Panc1 (cell line): Measurements from ENCODE around the gene SLC6A6. TPM values are rescaled to one million over a fixed set of nuclear protein-coding genes. Genes with fewer than 3 reads are reported as not detected.
A peak's percentile ranks its signal among the peaks of the same experiment; 100 is the strongest.

ENCODE experiments used
- ATAC-seq: fragments of 200-7000 bp; cut with Tn5 transposase; 2 replicates; pipeline ENCODE4 v1.9.1; 2020; ENCODE audit warnings: mild to moderate bottlenecking, moderate library complexity
- BruUV-seq: library from RNA; stranded (reverse); fragments of 400-500 nt; replicated peaks from 2 replicates; lab custom pipeline; 2021; lab: Mats Ljungman, UMichigan
- CTCF ChIA-PET: fragments of 300-600 bp; sonication (Branson Sonifier 250); formaldehyde crosslinking; loops from one replicate; lab custom pipeline; 2022; ENCODE audit warnings: antibody characterized with exemption; lab: Charles Lee
- POLR2A ChIA-PET: fragments of 300-600 bp; sonication (Branson Sonifier 250); formaldehyde crosslinking; loops from one replicate; lab custom pipeline; 2022; ENCODE audit warnings: antibody characterized with exemption; lab: Charles Lee
- DNase-seq: peaks from one replicate; pipeline ENCODE4 v3.0.0-alpha.2; 2010; ENCODE audit warnings: low read depth, low spot score
- H3K27ac ChIP-seq: 2 replicates; pipeline ENCODE4 v1.5.1; 2011; ENCODE audit warnings: mild to moderate bottlenecking, low read length, inconsistent platforms
- H3K27me3 ChIP-seq: fragments of 200-500 bp; sonication (Bioruptor generic); 2 replicates; pipeline ENCODE4 v1.6.0; 2014; ENCODE audit warnings: low read length, inconsistent platforms; ENCODE audit not compliant: control insufficient read depth, insufficient read depth
- H3K36me3 ChIP-seq: fragments of 200-500 bp; sonication (Bioruptor generic); 2 replicates; pipeline ENCODE4 v1.5.1; 2014; ENCODE audit warnings: inconsistent platforms, mild to moderate bottlenecking, low read length, moderate library complexity; ENCODE audit not compliant: control insufficient read depth, insufficient read depth
- H3K4me1 ChIP-seq: 2 replicates; pipeline ENCODE4 v1.5.1; 2011; ENCODE audit warnings: inconsistent platforms, mild to moderate bottlenecking, low read length, moderate library complexity; ENCODE audit not compliant: control insufficient read depth, insufficient read depth
- H3K4me3 ChIP-seq, 2 experiments: 2 replicates each; pipeline ENCODE4 v1.5.1; 2011 to 2012; ENCODE audit warnings: low read depth in 2 of 2, low read length in 2 of 2, mild to moderate bottlenecking in 2 of 2, inconsistent platforms in 1 of 2, moderate library complexity in 1 of 2
- H3K9me3 ChIP-seq: fragments of 200-500 bp; sonication (Bioruptor generic); 2 replicates; pipeline ENCODE4 v1.5.1; 2014; ENCODE audit warnings: low read depth, mild to moderate bottlenecking, inconsistent platforms, low read length, moderate library complexity; ENCODE audit not compliant: control insufficient read depth, insufficient read depth
- POLR2AphosphoS5 ChIP-seq: IDR thresholded peaks from 2 replicates; pipeline ENCODE4 v1.6.1; 2012; ENCODE audit warnings: mild to moderate bottlenecking, low read depth, low read length, moderate library complexity
- SIN3A ChIP-seq: IDR thresholded peaks from 2 replicates; pipeline ENCODE4 v1.6.1; 2012; ENCODE audit warnings: low read depth, mild to moderate bottlenecking, low read length, moderate library complexity, borderline replicate concordance; ENCODE audit not compliant: insufficient read depth
- TCF7L2 ChIP-seq: IDR thresholded peaks from 2 replicates; pipeline ENCODE4 v1.6.1; 2011; ENCODE audit warnings: mild to moderate bottlenecking, low read depth, low read length, inconsistent platforms
- in situ Hi-C: cut with HindIII; loops from 2 replicates; pipeline ENCODE4 v1.10.0; 2016; ENCODE audit warnings: low sequenced_read_pairs, low pct_unique_long_range_greater_than_20kb
- intact Hi-C: fragments of 100-400 bp; cut with micrococcal nuclease; formaldehyde crosslinking; loops from one replicate; pipeline ENCODE4 v1.10.0; 2022; ENCODE audit not compliant: unreplicated experiment
- total RNA-seq: library from RNA; stranded (reverse); gene quantifications from one replicate; pipeline ENCODE4 v1.2.1, GENCODE V29; 2021; ENCODE audit not compliant: unreplicated experiment
- TF ChIP-seq, protein P1 (sequence below): fragments of 450-650 bp; IDR thresholded peaks from 2 replicates; pipeline ENCODE4 v1.5.1; 2017; ENCODE audit warnings: mild to moderate bottlenecking
- TF ChIP-seq, protein P2 (sequence below), 2 experiments: IDR thresholded peaks; 2 replicates each; pipeline ENCODE4 v1.6.1; 2011 to 2012; ENCODE audit warnings: low read depth in 2 of 2, control low read depth in 1 of 2, low read length in 1 of 2, mild to moderate bottlenecking in 1 of 2, moderate library complexity in 1 of 2; ENCODE audit not compliant: insufficient read depth in 1 of 2

SLC6A6 gene
- total RNA-seq, 1 experiment from 2014 or later: 61.0 TPM

DNA sequence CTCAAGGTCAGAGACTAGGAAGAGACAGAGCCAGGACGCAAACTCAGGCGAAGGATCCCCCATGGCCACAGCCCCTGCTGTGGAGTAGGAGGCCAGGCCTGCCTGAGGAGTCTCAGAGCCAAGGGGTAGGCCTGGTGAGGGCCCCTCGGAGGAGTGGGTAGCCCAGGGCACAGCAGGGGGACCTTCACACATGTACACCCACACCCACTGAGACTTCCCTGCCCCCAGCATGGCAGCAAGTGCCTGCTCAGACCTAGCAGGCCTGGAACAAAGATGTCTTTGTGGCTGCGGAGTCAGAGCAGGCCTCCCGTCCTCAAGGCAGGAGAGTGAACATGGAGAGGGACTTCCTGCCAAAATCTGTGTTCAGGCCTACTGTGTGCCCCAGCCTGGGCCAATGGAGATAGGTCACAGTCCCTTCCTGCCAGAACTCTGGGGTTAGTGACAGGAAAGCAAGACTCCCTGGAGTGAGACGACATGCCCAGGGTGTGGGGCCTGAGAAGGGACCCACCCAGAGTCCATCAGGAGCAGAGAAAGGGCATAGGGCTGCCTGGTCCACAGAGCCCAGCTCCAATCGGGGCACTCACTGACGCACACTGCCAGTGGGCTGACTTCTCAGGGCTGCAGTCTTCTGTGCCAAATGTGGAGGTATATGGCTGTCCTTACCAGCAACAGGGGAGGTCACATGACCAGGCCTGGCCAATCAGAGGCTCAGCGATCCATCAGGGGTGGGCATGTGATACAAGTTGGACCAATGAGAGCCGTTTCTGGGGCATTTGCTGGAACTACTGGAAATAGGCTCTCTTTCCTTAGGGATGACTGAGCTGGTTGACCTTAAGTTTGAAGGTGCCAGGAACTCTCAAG is 135.4 kb downstream of the SLC6A6 start:
- BruUV-seq: no TSS peak
- no peak for TF ChIP-seq POLR2AphosphoS5
- TF ChIP-seq, protein P1, sequence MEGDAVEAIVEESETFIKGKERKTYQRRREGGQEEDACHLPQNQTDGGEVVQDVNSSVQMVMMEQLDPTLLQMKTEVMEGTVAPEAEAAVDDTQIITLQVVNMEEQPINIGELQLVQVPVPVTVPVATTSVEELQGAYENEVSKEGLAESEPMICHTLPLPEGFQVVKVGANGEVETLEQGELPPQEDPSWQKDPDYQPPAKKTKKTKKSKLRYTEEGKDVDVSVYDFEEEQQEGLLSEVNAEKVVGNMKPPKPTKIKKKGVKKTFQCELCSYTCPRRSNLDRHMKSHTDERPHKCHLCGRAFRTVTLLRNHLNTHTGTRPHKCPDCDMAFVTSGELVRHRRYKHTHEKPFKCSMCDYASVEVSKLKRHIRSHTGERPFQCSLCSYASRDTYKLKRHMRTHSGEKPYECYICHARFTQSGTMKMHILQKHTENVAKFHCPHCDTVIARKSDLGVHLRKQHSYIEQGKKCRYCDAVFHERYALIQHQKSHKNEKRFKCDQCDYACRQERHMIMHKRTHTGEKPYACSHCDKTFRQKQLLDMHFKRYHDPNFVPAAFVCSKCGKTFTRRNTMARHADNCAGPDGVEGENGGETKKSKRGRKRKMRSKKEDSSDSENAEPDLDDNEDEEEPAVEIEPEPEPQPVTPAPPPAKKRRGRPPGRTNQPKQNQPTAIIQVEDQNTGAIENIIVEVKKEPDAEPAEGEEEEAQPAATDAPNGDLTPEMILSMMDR: no peak
- no peak for DNase-seq
- H3K27ac ChIP-seq: no peak overlapping the region
- ChIA-PET CTCF (no interaction called here), POLR2A (no interaction called here)
- ATAC-seq: peak; percentile 39; the same call in 1 of the 2 replicates
- H3K27me3 ChIP-seq: no peaks in the 10 kb centered on the region
- H3K4me1 ChIP-seq: peaks cover 6% of the 10 kb centered on the region; the same call in 1 of the 2 replicates
- no peaks in the 10 kb centered on the region for H3K9me3 ChIP-seq
- intact Hi-C loops: no loop called here
- no peaks in the 10 kb centered on the region for H3K36me3 ChIP-seq
- H3K4me3 ChIP-seq: no peak overlapping the region
- in situ Hi-C loops: no loop called here

DNA sequence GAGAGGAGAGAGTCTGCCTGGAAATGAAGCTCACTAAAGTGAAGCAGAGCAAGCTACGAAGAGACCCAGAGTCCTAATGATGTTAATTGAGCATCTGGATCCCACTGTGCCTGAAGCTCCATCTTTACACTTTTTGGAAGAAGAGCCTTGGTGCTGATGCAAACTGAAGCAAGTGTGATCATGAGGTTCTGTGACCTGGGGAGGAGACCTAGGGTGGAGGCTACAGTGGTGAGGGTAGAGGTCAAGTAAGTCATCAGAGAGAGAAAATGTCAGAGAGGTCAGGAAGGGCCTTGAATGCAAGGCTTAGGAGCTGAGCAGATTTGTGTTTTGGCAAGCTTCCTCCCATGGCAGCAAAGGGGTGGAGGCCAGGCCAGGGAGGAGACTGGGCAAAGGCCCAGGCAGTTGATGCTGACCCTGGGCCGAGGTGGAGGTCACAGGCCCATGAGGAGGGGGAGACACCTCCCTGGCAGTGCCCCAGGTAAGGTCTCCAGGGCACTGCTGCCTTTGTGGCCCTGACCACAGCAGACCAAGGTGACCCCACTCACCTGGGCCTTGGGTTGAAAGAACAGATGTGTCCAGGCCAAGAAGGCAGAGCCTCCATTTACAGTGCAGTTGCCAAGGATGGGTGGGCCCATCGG is 136.2 kb downstream of the SLC6A6 start:
- TF ChIP-seq POLR2AphosphoS5 (no peak), SIN3A (no peak), TCF7L2 (no peak)
- TF ChIP-seq, protein P1: no peak
- TF ChIP-seq, protein P2, sequence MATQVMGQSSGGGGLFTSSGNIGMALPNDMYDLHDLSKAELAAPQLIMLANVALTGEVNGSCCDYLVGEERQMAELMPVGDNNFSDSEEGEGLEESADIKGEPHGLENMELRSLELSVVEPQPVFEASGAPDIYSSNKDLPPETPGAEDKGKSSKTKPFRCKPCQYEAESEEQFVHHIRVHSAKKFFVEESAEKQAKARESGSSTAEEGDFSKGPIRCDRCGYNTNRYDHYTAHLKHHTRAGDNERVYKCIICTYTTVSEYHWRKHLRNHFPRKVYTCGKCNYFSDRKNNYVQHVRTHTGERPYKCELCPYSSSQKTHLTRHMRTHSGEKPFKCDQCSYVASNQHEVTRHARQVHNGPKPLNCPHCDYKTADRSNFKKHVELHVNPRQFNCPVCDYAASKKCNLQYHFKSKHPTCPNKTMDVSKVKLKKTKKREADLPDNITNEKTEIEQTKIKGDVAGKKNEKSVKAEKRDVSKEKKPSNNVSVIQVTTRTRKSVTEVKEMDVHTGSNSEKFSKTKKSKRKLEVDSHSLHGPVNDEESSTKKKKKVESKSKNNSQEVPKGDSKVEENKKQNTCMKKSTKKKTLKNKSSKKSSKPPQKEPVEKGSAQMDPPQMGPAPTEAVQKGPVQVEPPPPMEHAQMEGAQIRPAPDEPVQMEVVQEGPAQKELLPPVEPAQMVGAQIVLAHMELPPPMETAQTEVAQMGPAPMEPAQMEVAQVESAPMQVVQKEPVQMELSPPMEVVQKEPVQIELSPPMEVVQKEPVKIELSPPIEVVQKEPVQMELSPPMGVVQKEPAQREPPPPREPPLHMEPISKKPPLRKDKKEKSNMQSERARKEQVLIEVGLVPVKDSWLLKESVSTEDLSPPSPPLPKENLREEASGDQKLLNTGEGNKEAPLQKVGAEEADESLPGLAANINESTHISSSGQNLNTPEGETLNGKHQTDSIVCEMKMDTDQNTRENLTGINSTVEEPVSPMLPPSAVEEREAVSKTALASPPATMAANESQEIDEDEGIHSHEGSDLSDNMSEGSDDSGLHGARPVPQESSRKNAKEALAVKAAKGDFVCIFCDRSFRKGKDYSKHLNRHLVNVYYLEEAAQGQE (IDR thresholded peaks at IDR 0.05; ENCODE audit: insufficient read depth in 1 of 2, low read depth in 2 of 2, low read length in 1 of 2): no peak
- Histone ChIP-seq H3K4me1 (peaks cover 6% of the 10 kb centered on the region; the same call in 1 of the 2 replicates), H3K4me3 (no peak overlapping the region), H3K27ac (no peak overlapping the region), H3K9me3 (no peaks in the 10 kb centered on the region), H3K36me3 (no peaks in the 10 kb centered on the region), H3K27me3 (no peaks in the 10 kb centered on the region)
- intact Hi-C loops: no loop called here
- ChIA-PET CTCF (interaction anchor here (0.7 kb wide), 1 partner anchor 29 kb away, joined by 5 read pairs; no protein-coding TSS in a partner anchor), POLR2A (no interaction called here)
- BruUV-seq: no TSS peak
- in situ Hi-C loops: no loop called here
- ATAC-seq (no peak), DNase-seq (no peak)

Other genes with a start within 250 kb of the SLC6A6 start
- gene XPC, start 224.0 kb upstream of the SLC6A6 start, total RNA-seq: 15.1 TPM
- gene LSM3, start 223.8 kb upstream of the SLC6A6 start, total RNA-seq: 11.9 TPM
- 6.5 TPM for gene GRIP2, start 137.7 kb downstream of the SLC6A6 start, total RNA-seq
- 10.6 TPM for gene CCDC174, start 249.2 kb downstream of the SLC6A6 start, total RNA-seq